ENCODE data around the gene TBXT. TPM values are rescaled to one million over a fixed set of nuclear protein-coding genes. Genes with fewer than 3 reads are reported as not detected.
"Not testable (repeated sequence)": the region's sequence is repeated elsewhere in the genome, so short reads cannot be mapped to it uniquely, and the experiment has no call there.

Gene TBXT
- total RNA-seq, 4 donors from 2014 or later = not detected

GRCh38 chr6:166127624-166128472 lies 39.8 kb downstream of the TBXT start:
- Histone ChIP-seq H3K4me3 (no peak overlapping the region), H3K27me3 (no peaks in the 10 kb centered on the region), H3K4me1 (no peaks in the 10 kb centered on the region), H3K9me3 (peaks cover 0 to 6% (median 1%) of the 10 kb centered on the region in 4 donors), H3K27ac (no peak overlapping the region), H3K36me3 (no peaks in the 10 kb centered on the region)
- no peak for DNase-seq (ENCODE audit: low spot score in 2 of 2)
- TF ChIP-seq EP300 (IDR thresholded peaks at IDR 0.05) = no peak
- TF ChIP-seq, protein P1, sequence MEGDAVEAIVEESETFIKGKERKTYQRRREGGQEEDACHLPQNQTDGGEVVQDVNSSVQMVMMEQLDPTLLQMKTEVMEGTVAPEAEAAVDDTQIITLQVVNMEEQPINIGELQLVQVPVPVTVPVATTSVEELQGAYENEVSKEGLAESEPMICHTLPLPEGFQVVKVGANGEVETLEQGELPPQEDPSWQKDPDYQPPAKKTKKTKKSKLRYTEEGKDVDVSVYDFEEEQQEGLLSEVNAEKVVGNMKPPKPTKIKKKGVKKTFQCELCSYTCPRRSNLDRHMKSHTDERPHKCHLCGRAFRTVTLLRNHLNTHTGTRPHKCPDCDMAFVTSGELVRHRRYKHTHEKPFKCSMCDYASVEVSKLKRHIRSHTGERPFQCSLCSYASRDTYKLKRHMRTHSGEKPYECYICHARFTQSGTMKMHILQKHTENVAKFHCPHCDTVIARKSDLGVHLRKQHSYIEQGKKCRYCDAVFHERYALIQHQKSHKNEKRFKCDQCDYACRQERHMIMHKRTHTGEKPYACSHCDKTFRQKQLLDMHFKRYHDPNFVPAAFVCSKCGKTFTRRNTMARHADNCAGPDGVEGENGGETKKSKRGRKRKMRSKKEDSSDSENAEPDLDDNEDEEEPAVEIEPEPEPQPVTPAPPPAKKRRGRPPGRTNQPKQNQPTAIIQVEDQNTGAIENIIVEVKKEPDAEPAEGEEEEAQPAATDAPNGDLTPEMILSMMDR (IDR thresholded peaks at IDR 0.05) = no peak
- TF ChIP-seq POLR2A (IDR thresholded peaks at IDR 0.05) = no peak
- WGBS, 2 donors = 65 to 80% methylated on average over 11 to 13 of the region's 13 CpGs

- 84 to 89% methylated on average over 9 of the region's 9 CpGs for WGBS, 2 donors
- H3K27ac ChIP-seq; DNase-seq (ENCODE audit: low spot score in 2 of 2): not testable (repeated sequence)
Measured at GRCh38 chr6:166123115-166123514, 44.5 kb downstream of the TBXT start.

GRCh38 chr6:166121726-166122125 lies 45.9 kb downstream of the TBXT start:
- 74 to 78% methylated on average over 7 of the region's 7 CpGs for WGBS, 2 donors
- H3K9me3 ChIP-seq = no peaks in the 10 kb centered on the region
- no peaks in the 10 kb centered on the region for H3K27me3 ChIP-seq
- no peak overlapping the region for H3K4me3 ChIP-seq
- H3K36me3 ChIP-seq = no peaks in the 10 kb centered on the region
- TF ChIP-seq POLR2A (IDR thresholded peaks at IDR 0.05) (no peak), EP300 (IDR thresholded peaks at IDR 0.05) (no peak)
- TF ChIP-seq, protein P1 (IDR thresholded peaks at IDR 0.05) = no peak
- H3K4me1 ChIP-seq = no peaks in the 10 kb centered on the region
- no peak for DNase-seq (ENCODE audit: low spot score in 2 of 2)
- no peak overlapping the region for H3K27ac ChIP-seq

More at GRCh38 chr6:166123115-166123514, 44.5 kb downstream of the TBXT start:
- not testable (repeated sequence) for H3K27me3 ChIP-seq, H3K4me3 ChIP-seq, H3K36me3 ChIP-seq, H3K4me1 ChIP-seq, H3K9me3 ChIP-seq

- WGBS, 2 donors = 81 to 86% methylated on average over 4 of the region's 4 CpGs
- TF ChIP-seq EP300 (IDR thresholded peaks at IDR 0.05) = no peak
- TF ChIP-seq, protein P1 (IDR thresholded peaks at IDR 0.05) = no peak
- no peak for TF ChIP-seq POLR2A (IDR thresholded peaks at IDR 0.05)
- Histone ChIP-seq H3K27ac (no peak overlapping the region), H3K4me3 (no peak overlapping the region), H3K27me3 (no peaks in the 10 kb centered on the region), H3K9me3 (peaks cover 0 to 6% (median 2%) of the 10 kb centered on the region in 4 donors), H3K4me1 (no peaks in the 10 kb centered on the region), H3K36me3 (no peaks in the 10 kb centered on the region)
- DNase-seq (ENCODE audit: low spot score in 2 of 2) = no peak
Measured at GRCh38 chr6:166119116-166119911, 48.3 kb downstream of the TBXT start.

DNA sequence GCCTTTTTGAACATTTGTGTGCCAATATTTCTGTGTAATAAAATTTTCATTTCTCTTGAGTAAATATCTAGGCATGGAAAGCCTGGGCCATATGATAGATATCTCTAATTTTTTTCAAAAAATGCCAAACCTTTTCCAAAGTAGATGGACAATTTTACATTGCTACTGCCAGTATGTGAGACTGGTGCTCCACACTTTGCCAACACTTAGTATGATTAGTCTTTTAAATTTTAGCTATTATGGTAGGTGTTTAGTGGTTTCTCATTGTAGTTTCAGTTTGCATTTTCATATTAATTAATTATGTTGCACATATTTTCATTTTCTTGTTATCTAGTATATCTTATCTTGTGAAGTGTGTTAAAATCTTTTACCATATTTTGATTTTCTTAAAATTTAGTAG lies 52.0 kb downstream of the TBXT start:
- Histone ChIP-seq H3K27ac (no peak overlapping the region), H3K4me1 (no peaks in the 10 kb centered on the region), H3K36me3 (no peaks in the 10 kb centered on the region), H3K4me3 (no peak overlapping the region), H3K9me3 (peaks cover 0 to 6% (median 2%) of the 10 kb centered on the region in 4 donors), H3K27me3 (no peaks in the 10 kb centered on the region)
- no peak for DNase-seq (ENCODE audit: low spot score in 2 of 2)
- TF ChIP-seq EP300 (IDR thresholded peaks at IDR 0.05) (no peak), POLR2A (IDR thresholded peaks at IDR 0.05) (no peak)
- TF ChIP-seq, protein P1 (IDR thresholded peaks at IDR 0.05) = no peak
